ENCODE results near the gene DIP2C.

DNA sequence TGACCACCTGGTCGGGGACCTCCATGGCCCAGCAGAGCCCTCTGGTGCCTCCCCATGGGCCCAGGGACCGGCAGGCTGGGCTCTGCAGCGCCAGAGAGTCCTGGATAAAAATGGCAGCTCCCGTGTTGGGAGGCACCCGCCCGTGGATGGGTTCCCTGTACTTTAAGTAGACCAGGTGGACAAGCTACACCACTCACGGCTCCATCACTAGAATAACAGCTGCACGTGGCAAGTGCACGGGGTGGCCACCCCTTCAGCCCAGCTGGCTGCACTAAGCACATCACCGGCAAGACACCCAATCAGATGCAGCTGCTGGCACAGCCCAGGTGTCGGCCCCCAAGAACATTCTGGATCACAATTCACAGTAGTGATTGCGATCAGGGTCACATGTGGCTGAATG lies 69.8 kb downstream of the DIP2C start:
- no peak for TF ChIP-seq POLR2A (IDR thresholded peaks at IDR 0.05)
- TF ChIP-seq, protein P1, sequence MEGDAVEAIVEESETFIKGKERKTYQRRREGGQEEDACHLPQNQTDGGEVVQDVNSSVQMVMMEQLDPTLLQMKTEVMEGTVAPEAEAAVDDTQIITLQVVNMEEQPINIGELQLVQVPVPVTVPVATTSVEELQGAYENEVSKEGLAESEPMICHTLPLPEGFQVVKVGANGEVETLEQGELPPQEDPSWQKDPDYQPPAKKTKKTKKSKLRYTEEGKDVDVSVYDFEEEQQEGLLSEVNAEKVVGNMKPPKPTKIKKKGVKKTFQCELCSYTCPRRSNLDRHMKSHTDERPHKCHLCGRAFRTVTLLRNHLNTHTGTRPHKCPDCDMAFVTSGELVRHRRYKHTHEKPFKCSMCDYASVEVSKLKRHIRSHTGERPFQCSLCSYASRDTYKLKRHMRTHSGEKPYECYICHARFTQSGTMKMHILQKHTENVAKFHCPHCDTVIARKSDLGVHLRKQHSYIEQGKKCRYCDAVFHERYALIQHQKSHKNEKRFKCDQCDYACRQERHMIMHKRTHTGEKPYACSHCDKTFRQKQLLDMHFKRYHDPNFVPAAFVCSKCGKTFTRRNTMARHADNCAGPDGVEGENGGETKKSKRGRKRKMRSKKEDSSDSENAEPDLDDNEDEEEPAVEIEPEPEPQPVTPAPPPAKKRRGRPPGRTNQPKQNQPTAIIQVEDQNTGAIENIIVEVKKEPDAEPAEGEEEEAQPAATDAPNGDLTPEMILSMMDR (IDR thresholded peaks at IDR 0.05), result no peak

Measured in prostate gland (tissue), 2 donors.